ENCODE measurements around the gene CFAP161. TPM values are rescaled to one million over a fixed set of nuclear protein-coding genes. Genes with fewer than 3 reads are reported as not detected.

The CFAP161 gene
- total and polyA plus RNA-seq, 4 donors, result 0.75 to 0.84 TPM; not detected in 2

GRCh38 chr15:81171286-81171685, 37.2 kb downstream of the CFAP161 start:
- DNase-seq (ENCODE audit: low spot score), result no peak
- Histone ChIP-seq H3K27me3 (ENCODE audit: control insufficient read depth in 4 of 4, insufficient read depth in 4 of 4, low read length in 3 of 4) (no peaks in the 10 kb centered on the region), H3K27ac (ENCODE audit: low read depth in 1 of 2, low read length in 2 of 2) (no peak overlapping the region), H3K4me1 (ENCODE audit: control insufficient read depth in 4 of 4, insufficient read depth in 4 of 4, low read length in 3 of 4) (no peaks in the 10 kb centered on the region), H3K9ac (ENCODE audit: low read depth in 1 of 2, low read length in 2 of 2) (no peak overlapping the region), H3K36me3 (ENCODE audit: control insufficient read depth in 4 of 4, insufficient read depth in 3 of 4, low read depth in 1 of 4, low read length in 3 of 4) (no peaks in the 10 kb centered on the region), H3K4me3 (ENCODE audit: low read depth in 1 of 3, low read length in 3 of 3) (no peak overlapping the region), H3K9me3 (ENCODE audit: control insufficient read depth in 4 of 4, low read length in 3 of 4) (no peaks in the 10 kb centered on the region)
- no peak for TF ChIP-seq JUND (IDR thresholded peaks at IDR 0.05)
- TF ChIP-seq CTCF (IDR thresholded peaks at IDR 0.05; ENCODE audit: low read depth, low read length, missing input control), result no peak
- TF ChIP-seq HNF4A (conservative IDR thresholded peaks at IDR 0.05), result no peak
- TF ChIP-seq EGR1 (IDR thresholded peaks at IDR 0.05; ENCODE audit: low read depth in 2 of 2), result no peak
- TF ChIP-seq RXRA (IDR thresholded peaks at IDR 0.05), result no peak
- no peak for TF ChIP-seq NR2F2 (IDR thresholded peaks at IDR 0.05)
- no peak for TF ChIP-seq YY1 (IDR thresholded peaks at IDR 0.05)
- TF ChIP-seq, protein P1, sequence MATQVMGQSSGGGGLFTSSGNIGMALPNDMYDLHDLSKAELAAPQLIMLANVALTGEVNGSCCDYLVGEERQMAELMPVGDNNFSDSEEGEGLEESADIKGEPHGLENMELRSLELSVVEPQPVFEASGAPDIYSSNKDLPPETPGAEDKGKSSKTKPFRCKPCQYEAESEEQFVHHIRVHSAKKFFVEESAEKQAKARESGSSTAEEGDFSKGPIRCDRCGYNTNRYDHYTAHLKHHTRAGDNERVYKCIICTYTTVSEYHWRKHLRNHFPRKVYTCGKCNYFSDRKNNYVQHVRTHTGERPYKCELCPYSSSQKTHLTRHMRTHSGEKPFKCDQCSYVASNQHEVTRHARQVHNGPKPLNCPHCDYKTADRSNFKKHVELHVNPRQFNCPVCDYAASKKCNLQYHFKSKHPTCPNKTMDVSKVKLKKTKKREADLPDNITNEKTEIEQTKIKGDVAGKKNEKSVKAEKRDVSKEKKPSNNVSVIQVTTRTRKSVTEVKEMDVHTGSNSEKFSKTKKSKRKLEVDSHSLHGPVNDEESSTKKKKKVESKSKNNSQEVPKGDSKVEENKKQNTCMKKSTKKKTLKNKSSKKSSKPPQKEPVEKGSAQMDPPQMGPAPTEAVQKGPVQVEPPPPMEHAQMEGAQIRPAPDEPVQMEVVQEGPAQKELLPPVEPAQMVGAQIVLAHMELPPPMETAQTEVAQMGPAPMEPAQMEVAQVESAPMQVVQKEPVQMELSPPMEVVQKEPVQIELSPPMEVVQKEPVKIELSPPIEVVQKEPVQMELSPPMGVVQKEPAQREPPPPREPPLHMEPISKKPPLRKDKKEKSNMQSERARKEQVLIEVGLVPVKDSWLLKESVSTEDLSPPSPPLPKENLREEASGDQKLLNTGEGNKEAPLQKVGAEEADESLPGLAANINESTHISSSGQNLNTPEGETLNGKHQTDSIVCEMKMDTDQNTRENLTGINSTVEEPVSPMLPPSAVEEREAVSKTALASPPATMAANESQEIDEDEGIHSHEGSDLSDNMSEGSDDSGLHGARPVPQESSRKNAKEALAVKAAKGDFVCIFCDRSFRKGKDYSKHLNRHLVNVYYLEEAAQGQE (IDR thresholded peaks at IDR 0.05), result no peak
- no peak for TF ChIP-seq GABPA (IDR thresholded peaks at IDR 0.05 in 1 of 2, conservative IDR thresholded peaks at IDR 0.05 in 1 of 2)
- TF ChIP-seq HNF4G (IDR thresholded peaks at IDR 0.05), result no peak
- no peak for TF ChIP-seq MAX (IDR thresholded peaks at IDR 0.05)
- no peak for TF ChIP-seq FOXA2 (IDR thresholded peaks at IDR 0.05)
- TF ChIP-seq, protein P2, sequence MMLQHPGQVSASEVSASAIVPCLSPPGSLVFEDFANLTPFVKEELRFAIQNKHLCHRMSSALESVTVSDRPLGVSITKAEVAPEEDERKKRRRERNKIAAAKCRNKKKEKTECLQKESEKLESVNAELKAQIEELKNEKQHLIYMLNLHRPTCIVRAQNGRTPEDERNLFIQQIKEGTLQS (IDR thresholded peaks at IDR 0.05), result no peak
- no peak for TF ChIP-seq TAF1 (conservative IDR thresholded peaks at IDR 0.05)
- TF ChIP-seq RAD21 (IDR thresholded peaks at IDR 0.05), result no peak

- Histone ChIP-seq H3K27ac (ENCODE audit: low read depth in 1 of 2, low read length in 2 of 2) (no peak overlapping the region), H3K9me3 (ENCODE audit: control insufficient read depth in 4 of 4, low read length in 3 of 4) (no peaks in the 10 kb centered on the region), H3K4me3 (ENCODE audit: low read depth in 1 of 3, low read length in 3 of 3) (no peak overlapping the region), H3K4me1 (ENCODE audit: control insufficient read depth in 4 of 4, insufficient read depth in 4 of 4, low read length in 3 of 4) (no peaks in the 10 kb centered on the region), H3K9ac (ENCODE audit: low read depth in 1 of 2, low read length in 2 of 2) (no peak overlapping the region), H3K36me3 (ENCODE audit: control insufficient read depth in 4 of 4, insufficient read depth in 3 of 4, low read depth in 1 of 4, low read length in 3 of 4) (no peaks in the 10 kb centered on the region), H3K27me3 (ENCODE audit: control insufficient read depth in 4 of 4, insufficient read depth in 4 of 4, low read length in 3 of 4) (no peaks in the 10 kb centered on the region)
- 77% methylated on average over 2 of the region's 2 CpGs for WGBS
- TF ChIP-seq NR2F2 (IDR thresholded peaks at IDR 0.05), result no peak
- TF ChIP-seq JUND (IDR thresholded peaks at IDR 0.05), result no peak
- TF ChIP-seq MAX (IDR thresholded peaks at IDR 0.05), result no peak
- TF ChIP-seq HNF4G (IDR thresholded peaks at IDR 0.05), result no peak
- TF ChIP-seq, protein P2 (IDR thresholded peaks at IDR 0.05), result no peak
- no peak for TF ChIP-seq TAF1 (conservative IDR thresholded peaks at IDR 0.05)
- TF ChIP-seq SP1 (IDR thresholded peaks at IDR 0.05), result no peak
- TF ChIP-seq RAD21 (IDR thresholded peaks at IDR 0.05), result no peak
- TF ChIP-seq FOXA1 (IDR thresholded peaks at IDR 0.05), result no peak
- TF ChIP-seq GABPA (IDR thresholded peaks at IDR 0.05 in 1 of 2, conservative IDR thresholded peaks at IDR 0.05 in 1 of 2), result no peak
- no peak for TF ChIP-seq ZBTB33 (IDR thresholded peaks at IDR 0.05)
- TF ChIP-seq YY1 (IDR thresholded peaks at IDR 0.05), result no peak
- TF ChIP-seq CTCF (IDR thresholded peaks at IDR 0.05; ENCODE audit: low read depth, low read length, missing input control), result no peak
- TF ChIP-seq FOXA2 (IDR thresholded peaks at IDR 0.05), result no peak
- TF ChIP-seq EGR1 (IDR thresholded peaks at IDR 0.05; ENCODE audit: low read depth in 2 of 2), result no peak
- TF ChIP-seq RXRA (IDR thresholded peaks at IDR 0.05), result no peak
- DNase-seq (ENCODE audit: low spot score), result no peak
These were observed 40.2 kb downstream of the CFAP161 start for GRCh38 chr15:81174125-81174791.

Data from liver (tissue), 9 donors.